Stimulated activated naive CD8-positive, alpha-beta T cell treated with anti-CD3 and anti-CD28 coated beads, Interleukin-15, Interleukin-2, amounts not matched to agents 100 ng/mL and 50 ng/mL, for 24 hours (primary cell): ENCODE results near the gene GID8.

ENCODE experiments used
- H3K27ac Mint-ChIP-seq: one replicate; pipeline ENCODE4 v1.8.0; 2021; ENCODE audit warnings: mild to moderate bottlenecking, mixed read lengths
- H3K27me3 Mint-ChIP-seq: one replicate; pipeline ENCODE4 v1.8.0; 2021; ENCODE audit warnings: mixed read lengths
- H3K36me3 Mint-ChIP-seq: one replicate; pipeline ENCODE4 v1.8.0; 2021; ENCODE audit warnings: low read depth, mixed read lengths
- H3K4me1 Mint-ChIP-seq: one replicate; pipeline ENCODE4 v1.8.0; 2021; ENCODE audit warnings: low read depth, mixed read lengths
- H3K4me3 Mint-ChIP-seq: one replicate; pipeline ENCODE4 v1.8.0; 2021; ENCODE audit warnings: mild to moderate bottlenecking, mixed read lengths
- H3K9me3 Mint-ChIP-seq: one replicate; pipeline ENCODE4 v1.8.0; 2021; ENCODE audit warnings: mixed read lengths

The GID8 gene

GRCh38 chr20:62937268-62938104 is 461 bp upstream of the GID8 start:
- no peak overlapping the region for H3K4me3 Mint-ChIP-seq

GRCh38 chr20:62940875-62941274 is 2.9 kb downstream of the GID8 start:
- H3K9me3 Mint-ChIP-seq = no peaks in the 10 kb centered on the region
- no peak overlapping the region for H3K4me3 Mint-ChIP-seq
- no peaks in the 10 kb centered on the region for H3K27me3 Mint-ChIP-seq
- H3K27ac Mint-ChIP-seq = no peak overlapping the region
- H3K4me1 Mint-ChIP-seq = peaks cover 48% of the 10 kb centered on the region
- peaks cover 62% of the 10 kb centered on the region for H3K36me3 Mint-ChIP-seq

More at GRCh38 chr20:62937268-62938104, 461 bp upstream of the GID8 start:
- Mint-ChIP-seq H3K36me3 (peaks cover 35% of the 10 kb centered on the region), H3K4me1 (peaks cover 45% of the 10 kb centered on the region), H3K27me3 (no peaks in the 10 kb centered on the region), H3K9me3 (no peaks in the 10 kb centered on the region), H3K27ac (peak overlapping the region; percentile 94)

DNA sequence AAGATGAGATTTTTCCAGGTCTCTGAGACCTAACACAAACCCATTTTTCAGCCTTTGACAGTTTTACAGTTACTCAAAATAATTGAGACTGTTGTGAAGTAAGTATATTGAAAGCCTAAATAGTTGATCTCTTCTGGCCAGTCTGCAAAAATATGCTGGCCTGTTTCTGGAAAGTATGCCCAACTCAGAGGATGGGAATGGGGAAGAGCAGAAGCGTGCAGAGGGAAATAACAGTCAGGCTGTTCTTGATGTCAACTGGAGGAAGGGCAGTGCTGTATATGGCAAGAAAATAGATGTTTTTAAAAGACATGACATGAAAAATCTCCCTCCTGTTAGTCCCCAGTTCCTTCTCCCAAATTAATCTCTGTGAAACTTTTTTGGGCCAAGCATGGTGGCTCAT is 3.8 kb downstream of the GID8 start:
- Mint-ChIP-seq H3K4me1 (peaks cover 46% of the 10 kb centered on the region), H3K27ac (peak overlapping the region; percentile 40), H3K27me3 (no peaks in the 10 kb centered on the region), H3K4me3 (no peak overlapping the region), H3K9me3 (no peaks in the 10 kb centered on the region), H3K36me3 (peaks cover 68% of the 10 kb centered on the region)

DNA sequence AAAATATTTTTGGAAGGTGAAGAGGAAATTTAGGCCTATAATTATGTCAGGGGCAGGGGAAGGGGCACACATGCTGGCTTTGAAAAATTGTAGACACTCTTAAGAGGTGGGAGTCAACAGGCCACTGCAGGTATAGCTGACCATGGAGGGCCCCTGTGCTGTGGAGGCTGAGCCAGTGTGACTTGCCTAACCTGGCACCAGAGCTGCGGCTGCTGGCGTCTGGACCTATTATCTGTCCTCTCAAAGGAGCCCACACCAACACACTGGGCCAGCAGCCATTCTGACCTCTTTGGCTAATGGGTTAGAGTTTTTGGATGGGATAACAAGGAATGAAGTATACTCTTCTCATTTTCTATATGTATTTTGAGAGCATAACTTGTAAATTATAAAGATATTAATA is 4.5 kb downstream of the GID8 start:
- Mint-ChIP-seq H3K36me3 (peaks cover 70% of the 10 kb centered on the region), H3K27ac (no peak overlapping the region), H3K27me3 (no peaks in the 10 kb centered on the region), H3K4me1 (peaks cover 42% of the 10 kb centered on the region), H3K4me3 (no peak overlapping the region), H3K9me3 (no peaks in the 10 kb centered on the region)

DNA sequence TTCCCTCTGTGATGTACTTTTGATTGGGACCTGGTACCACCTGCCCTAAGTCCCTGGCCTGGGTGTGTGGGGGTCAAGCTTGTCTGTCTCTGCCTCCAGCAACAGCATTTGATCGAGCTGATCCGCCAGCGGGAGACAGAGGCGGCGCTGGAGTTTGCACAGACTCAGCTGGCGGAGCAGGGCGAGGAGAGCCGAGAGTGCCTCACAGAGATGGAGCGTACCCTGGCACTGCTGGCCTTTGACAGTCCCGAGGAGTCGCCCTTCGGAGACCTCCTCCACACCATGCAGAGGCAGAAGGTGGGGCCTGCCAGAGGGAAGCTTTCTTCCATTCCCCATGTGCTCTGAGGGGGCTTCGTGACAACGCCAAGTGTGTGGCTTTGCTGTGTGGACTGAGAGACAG is 5.4 kb downstream of the GID8 start:
- Mint-ChIP-seq H3K9me3 (no peaks in the 10 kb centered on the region), H3K36me3 (peaks cover 78% of the 10 kb centered on the region), H3K4me1 (peaks cover 40% of the 10 kb centered on the region), H3K27me3 (no peaks in the 10 kb centered on the region), H3K4me3 (no peak overlapping the region), H3K27ac (no peak overlapping the region)

- Mint-ChIP-seq H3K27me3 (no peaks in the 10 kb centered on the region), H3K4me3 (no peak overlapping the region), H3K4me1 (peaks cover 32% of the 10 kb centered on the region), H3K27ac (peak overlapping the region; percentile 28), H3K9me3 (no peaks in the 10 kb centered on the region), H3K36me3 (peaks cover 81% of the 10 kb centered on the region)
Observed at GRCh38 chr20:62944184-62944583, 6.2 kb downstream of the GID8 start.

DNA sequence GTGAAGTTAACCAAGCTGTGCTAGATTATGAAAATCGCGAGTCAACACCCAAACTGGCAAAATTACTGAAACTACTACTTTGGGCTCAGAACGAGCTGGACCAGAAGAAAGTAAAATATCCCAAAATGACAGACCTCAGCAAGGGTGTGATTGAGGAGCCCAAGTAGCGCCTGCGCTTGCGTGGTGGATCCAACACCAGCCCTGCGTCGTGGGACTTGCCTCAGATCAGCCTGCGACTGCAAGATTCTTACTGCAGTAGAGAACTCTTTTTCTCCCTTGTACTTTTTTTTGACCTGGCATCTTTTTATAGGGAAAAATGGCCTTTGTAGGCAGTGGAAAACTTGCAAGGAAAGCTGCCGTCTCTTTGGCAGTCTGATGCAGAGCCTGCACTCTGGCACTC is 6.8 kb downstream of the GID8 start:
- no peak overlapping the region for H3K4me3 Mint-ChIP-seq
- H3K9me3 Mint-ChIP-seq = no peaks in the 10 kb centered on the region
- peaks cover 26% of the 10 kb centered on the region for H3K4me1 Mint-ChIP-seq
- H3K27ac Mint-ChIP-seq = no peak overlapping the region
- H3K36me3 Mint-ChIP-seq = peaks cover 79% of the 10 kb centered on the region
- H3K27me3 Mint-ChIP-seq = no peaks in the 10 kb centered on the region

GRCh38 chr20:62945771-62946339 is 7.9 kb downstream of the GID8 start:
- Mint-ChIP-seq H3K4me3 (no peak overlapping the region), H3K4me1 (peaks cover 17% of the 10 kb centered on the region), H3K27ac (no peak overlapping the region), H3K9me3 (no peaks in the 10 kb centered on the region), H3K27me3 (no peaks in the 10 kb centered on the region), H3K36me3 (peaks cover 88% of the 10 kb centered on the region)

- Mint-ChIP-seq H3K9me3 (no peaks in the 10 kb centered on the region), H3K4me1 (peaks cover 11% of the 10 kb centered on the region), H3K4me3 (no peak overlapping the region), H3K27me3 (no peaks in the 10 kb centered on the region), H3K27ac (peak overlapping the region; percentile 67), H3K36me3 (peaks cover 84% of the 10 kb centered on the region)
Observed at GRCh38 chr20:62946918-62947317, 9.0 kb downstream of the GID8 start.

GRCh38 chr20:62947532-62948300 is 9.8 kb downstream of the GID8 start:
- Mint-ChIP-seq H3K9me3 (no peaks in the 10 kb centered on the region), H3K4me3 (no peak overlapping the region), H3K4me1 (peaks cover 14% of the 10 kb centered on the region), H3K27ac (no peak overlapping the region), H3K27me3 (no peaks in the 10 kb centered on the region), H3K36me3 (peaks cover 78% of the 10 kb centered on the region)

DNA sequence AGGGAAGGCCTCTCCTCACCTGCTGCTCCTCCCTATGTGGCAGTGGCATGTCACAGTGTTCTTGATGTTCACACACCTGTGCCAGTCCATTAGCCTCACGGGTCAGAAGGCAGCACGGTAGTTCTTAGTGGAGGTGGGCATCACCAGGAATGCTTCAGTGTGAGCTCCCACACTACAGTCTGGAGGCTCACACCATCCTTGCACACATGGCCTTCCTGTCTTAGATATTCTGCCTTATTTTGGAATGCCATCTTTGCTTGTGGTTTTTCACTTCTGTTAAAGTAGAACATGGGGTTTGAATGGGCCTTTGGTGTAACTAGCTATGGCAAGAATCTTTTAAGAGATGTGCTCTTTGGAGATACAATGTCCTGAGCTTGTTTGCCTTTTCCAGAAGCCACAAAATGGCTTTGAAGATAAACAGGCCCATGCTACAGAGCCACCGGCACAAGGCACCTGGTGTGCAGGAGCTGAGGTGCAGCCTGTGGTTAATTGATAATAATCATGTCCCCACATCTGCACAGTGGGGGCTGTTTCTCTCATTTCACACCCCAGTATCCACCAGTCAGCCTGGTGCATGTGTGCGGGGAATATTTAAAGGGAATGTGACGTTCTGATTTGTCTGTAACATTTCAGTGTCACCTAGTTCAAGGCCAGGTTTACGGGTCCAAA is 11.3 kb downstream of the GID8 start:
- Mint-ChIP-seq H3K4me1 (peaks cover 24% of the 10 kb centered on the region), H3K36me3 (peaks cover 64% of the 10 kb centered on the region), H3K4me3 (no peak overlapping the region), H3K27me3 (no peaks in the 10 kb centered on the region), H3K27ac (no peak overlapping the region), H3K9me3 (no peaks in the 10 kb centered on the region)

DNA sequence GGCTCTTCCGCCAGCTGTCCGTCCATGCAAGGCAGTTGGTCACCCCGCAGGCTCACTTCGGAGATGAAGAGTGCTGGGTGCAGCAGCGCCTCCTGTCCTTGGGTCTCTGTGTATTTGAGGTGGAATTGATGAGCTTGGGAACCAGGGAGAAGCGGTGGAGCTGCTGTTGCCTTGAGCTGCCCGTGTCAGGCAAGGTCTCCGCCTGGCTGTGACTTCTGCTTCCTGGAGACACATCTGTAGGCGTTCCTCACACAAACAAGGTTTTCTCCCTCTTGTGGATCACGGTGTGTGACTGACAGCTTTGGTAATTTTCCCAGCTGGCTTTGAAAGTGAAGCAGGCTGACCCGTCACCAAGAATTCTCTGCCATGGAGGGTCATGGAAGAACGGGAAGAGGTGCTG is 12.0 kb downstream of the GID8 start:
- Mint-ChIP-seq H3K27ac (no peak overlapping the region), H3K27me3 (no peaks in the 10 kb centered on the region), H3K4me3 (no peak overlapping the region), H3K4me1 (peaks cover 26% of the 10 kb centered on the region), H3K36me3 (peaks cover 57% of the 10 kb centered on the region), H3K9me3 (no peaks in the 10 kb centered on the region)

DNA sequence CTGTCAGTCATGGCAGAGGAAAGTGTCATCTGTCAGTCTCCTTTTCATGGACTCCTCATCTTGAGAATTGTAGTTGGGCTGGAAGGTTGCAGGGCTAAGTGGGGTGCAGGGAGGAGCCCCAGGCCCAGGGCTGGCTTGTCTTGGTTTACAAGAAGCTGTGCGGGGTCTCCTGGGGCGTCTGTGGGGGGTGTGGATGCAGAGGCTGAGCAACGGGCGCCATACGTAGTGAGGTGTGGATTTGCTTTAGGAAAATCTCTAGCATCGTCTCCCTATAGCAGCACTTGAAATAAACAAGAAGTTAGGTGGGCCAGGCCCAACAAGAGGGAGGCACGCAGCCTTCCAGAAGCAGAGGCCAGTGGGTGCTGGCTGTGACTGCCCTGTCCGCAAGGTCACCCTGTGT is 12.8 kb downstream of the GID8 start:
- Mint-ChIP-seq H3K4me1 (peaks cover 26% of the 10 kb centered on the region), H3K9me3 (no peaks in the 10 kb centered on the region), H3K4me3 (no peak overlapping the region), H3K27me3 (no peaks in the 10 kb centered on the region), H3K36me3 (peaks cover 52% of the 10 kb centered on the region), H3K27ac (no peak overlapping the region)

- Mint-ChIP-seq H3K27me3 (no peaks in the 10 kb centered on the region), H3K27ac (no peak overlapping the region), H3K4me1 (peaks cover 26% of the 10 kb centered on the region), H3K36me3 (peaks cover 48% of the 10 kb centered on the region), H3K9me3 (no peaks in the 10 kb centered on the region), H3K4me3 (peak overlapping the region; percentile 37)
Observed at GRCh38 chr20:62951143-62951895, 13.4 kb downstream of the GID8 start.
